Neural progenitor cell (in vitro differentiated cells): ENCODE data around the gene IQCM.

ENCODE experiments used
- EZH2phosphoT487 ChIP-seq: fragments of 200-600 bp; sonication (generic); IDR thresholded peaks from 2 replicates; pipeline ENCODE4 v1.6.1; 2017; ENCODE audit warnings: antibody characterized with exemption
- TF ChIP-seq, protein P1 (sequence below): fragments of 200-600 bp; sonication (generic); IDR thresholded peaks from 2 replicates; pipeline ENCODE4 v1.5.1; 2017; ENCODE audit warnings: antibody characterized with exemption, mild to moderate bottlenecking

GRCh38 chr4:149702414-149703293 lies 113.0 kb downstream of the IQCM start:
- TF ChIP-seq, protein P1, sequence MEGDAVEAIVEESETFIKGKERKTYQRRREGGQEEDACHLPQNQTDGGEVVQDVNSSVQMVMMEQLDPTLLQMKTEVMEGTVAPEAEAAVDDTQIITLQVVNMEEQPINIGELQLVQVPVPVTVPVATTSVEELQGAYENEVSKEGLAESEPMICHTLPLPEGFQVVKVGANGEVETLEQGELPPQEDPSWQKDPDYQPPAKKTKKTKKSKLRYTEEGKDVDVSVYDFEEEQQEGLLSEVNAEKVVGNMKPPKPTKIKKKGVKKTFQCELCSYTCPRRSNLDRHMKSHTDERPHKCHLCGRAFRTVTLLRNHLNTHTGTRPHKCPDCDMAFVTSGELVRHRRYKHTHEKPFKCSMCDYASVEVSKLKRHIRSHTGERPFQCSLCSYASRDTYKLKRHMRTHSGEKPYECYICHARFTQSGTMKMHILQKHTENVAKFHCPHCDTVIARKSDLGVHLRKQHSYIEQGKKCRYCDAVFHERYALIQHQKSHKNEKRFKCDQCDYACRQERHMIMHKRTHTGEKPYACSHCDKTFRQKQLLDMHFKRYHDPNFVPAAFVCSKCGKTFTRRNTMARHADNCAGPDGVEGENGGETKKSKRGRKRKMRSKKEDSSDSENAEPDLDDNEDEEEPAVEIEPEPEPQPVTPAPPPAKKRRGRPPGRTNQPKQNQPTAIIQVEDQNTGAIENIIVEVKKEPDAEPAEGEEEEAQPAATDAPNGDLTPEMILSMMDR, result no peak
- TF ChIP-seq EZH2phosphoT487, result no peak
